T47D (cell line): ENCODE data around the gene SRRD.

Experiments used
- DNase-seq, 2 experiments: peaks; one replicate each; pipeline versions ENCODE4 v3.0.0 to v3.0.0-alpha.2; 2011 to 2012; ENCODE audit warnings: low read depth in 1 of 2, low spot score in 1 of 2
- JUND ChIP-seq: IDR thresholded peaks from 2 replicates; pipeline ENCODE4 v1.6.1; 2012; ENCODE audit warnings: low read depth
- in situ Hi-C: cut with HindIII; loops from 2 replicates; pipeline ENCODE4 v1.10.0; 2016; ENCODE audit warnings: low sequenced_read_pairs, low pct_unique_long_range_greater_than_20kb

SRRD gene

DNA sequence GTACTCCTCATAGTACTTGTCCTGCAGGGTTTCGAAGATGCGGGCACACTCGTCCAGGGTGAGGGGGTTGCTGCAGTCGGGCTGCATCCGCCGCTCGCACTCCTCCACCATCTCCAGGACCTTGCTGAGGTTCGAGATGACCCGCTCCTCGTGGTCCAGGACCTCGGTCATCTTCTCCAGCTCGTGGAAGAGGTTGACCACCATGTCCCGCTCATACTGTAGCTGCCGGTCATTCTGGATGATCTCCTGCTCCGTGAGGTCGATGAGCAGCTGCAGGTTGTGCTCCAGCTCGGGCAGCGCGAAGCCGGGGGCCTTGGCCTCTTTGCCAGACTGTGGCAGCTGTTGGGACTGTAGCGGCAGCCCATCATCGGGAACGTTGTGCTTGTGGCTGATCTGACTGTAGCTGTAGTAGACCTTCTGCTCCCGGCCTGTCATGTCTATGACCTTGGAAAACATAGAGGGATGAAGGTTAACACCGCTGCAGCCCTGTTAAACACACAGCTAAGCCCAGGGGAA lies 15.6 kb downstream of the SRRD start:
- in situ Hi-C loops: no loop called here
- DNase-seq: no peak
- TF ChIP-seq JUND: no peak

DNA sequence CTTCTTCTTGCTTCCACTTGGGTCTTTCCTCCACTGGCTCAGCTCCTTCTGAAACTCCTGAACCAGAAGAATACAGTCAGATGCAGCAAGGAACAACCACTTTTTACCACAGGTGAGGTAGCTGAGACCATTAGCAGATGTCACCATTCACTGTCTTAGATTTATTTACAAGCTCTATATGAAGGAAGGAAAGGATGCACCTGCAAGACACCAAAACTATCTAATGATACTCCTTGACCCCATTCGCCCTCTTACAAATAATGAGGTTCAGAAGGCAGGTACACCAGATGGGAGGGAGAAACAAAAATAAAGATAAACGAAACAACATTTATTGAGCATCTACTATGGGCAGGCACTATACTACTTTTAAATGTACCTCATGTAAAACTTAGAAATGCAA lies 18.3 kb downstream of the SRRD start:
- in situ Hi-C loops: no loop called here
- no peak for TF ChIP-seq JUND
- DNase-seq: no peak

DNA sequence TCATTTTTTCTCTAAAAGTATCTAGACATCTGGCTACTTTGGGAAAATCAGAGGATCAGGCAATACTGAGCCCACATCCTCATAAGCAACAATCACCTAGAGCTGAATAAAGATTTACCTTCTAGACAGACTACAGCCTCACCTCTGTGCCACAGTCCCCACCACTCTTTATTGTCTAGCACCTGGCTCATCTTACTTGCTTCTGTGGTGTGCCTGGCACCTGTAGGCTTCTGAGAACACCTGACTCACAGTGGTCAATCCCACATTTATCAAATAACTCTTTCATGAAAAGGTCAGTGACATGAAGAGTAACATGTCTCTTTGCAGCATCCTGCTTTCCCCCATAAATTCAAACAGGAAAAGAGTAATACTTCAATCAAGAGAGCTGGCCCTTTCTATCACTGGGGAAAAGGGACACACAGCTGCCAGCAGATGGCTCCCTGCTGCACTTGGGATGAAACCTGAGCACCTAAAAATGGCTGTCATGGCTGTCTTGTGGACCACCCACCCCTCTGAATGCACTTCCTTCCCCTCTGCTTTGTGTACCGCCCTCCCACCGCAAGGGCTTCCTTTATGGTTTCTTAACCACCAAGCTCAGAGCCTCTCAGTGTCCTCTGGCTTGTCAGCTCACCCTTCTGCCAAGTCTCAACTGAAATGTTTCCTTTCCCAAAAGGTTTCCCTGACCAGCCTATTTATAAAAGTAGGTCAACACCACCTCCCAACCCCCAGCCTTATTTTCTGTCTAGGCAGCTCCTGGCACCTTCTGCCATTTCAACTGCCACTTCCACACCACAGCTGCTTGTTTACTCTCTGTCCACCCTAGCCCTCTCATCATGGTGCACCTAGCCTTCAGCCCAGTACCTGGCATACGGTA lies 19.2 kb downstream of the SRRD start:
- DNase-seq: peak in 1 of 2 experiments; percentile 53
- no peak for TF ChIP-seq JUND
- in situ Hi-C loops: no loop called here

DNA sequence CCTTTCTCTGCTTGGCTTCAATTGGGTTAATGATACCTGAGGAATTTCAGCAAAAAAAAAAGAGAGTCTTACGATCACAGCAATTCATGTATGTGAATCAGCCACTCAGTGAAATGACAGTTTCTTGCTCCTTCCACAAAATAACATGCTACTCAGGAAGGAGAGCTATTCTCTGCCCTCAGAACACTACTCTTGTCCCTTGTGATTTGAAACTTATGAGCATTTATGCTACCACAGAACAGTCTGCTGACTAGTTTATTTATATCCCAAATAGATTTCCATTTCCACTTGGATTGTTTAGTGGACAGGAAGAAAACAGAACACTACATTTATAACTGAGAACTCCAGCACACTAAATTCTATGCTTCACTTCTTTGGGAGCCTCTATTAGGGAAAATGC lies 20.1 kb downstream of the SRRD start:
- no peak for TF ChIP-seq JUND
- no peak for DNase-seq
- in situ Hi-C loops: no loop called here

DNA sequence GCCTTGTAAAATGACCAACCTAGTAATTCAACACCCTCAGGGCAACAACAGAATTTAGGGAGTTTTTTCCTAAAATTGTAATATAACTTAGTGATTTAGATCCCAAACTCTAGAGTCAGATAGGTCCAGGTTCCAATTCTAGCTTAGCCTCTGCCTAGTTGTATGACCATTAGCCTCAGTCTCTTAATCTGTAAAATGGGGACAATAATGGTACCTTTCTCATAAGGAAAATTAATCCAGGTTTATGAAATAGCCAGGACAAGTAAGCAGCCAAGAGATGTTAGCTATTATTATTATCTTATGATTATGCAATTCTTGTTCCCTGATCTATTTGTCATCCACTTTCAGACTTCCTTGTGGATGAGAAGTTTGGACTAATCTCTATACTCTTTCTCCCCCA lies 24.5 kb downstream of the SRRD start:
- DNase-seq: no peak

DNA sequence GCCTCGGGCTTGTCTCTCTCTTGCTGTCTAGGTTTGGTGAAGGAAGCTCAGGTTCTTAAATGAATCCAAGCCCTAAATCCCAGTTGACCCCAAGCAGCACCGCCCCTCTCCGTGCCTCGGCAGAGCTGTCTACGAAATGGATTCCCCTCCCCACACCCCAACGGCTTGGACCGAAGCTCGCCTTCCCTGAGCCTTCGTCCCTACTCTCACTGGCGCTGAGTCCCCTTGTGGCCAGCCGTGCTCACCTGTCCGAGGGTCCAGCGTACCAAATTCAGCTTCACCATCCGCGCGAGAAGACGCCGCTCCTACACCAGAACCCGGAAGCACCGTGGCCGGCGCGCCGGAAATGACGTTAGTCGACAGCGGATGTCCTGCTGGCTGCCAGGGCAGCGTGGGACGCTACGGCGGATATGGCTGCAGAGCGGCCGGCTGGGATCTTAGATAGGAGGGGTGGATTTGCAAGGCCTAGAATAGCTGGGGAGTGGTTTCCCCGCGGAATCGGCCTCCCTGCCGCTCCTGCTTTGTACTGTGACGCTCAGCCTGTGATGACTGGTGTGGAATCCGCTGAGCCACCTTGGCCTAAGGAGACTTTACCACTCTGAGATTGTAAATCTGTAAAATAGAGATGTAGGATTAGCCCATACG lies 28.6 kb downstream of the SRRD start, which contains the start of gene TFIP11:
Gene TFIP11 (minus strand): TSS at position 325 of the 645 bp plus-strand sequence. CDS start 2,201 bp downstream, outside the sequence.
- in situ Hi-C loops: no loop called here
- TF ChIP-seq JUND: no peak
- peak; percentile 67 to 90 for DNase-seq

More for the DNA sequence above, 24.5 kb downstream of the SRRD start:
- TF ChIP-seq JUND: no peak
- in situ Hi-C loops: no loop called here

DNA sequence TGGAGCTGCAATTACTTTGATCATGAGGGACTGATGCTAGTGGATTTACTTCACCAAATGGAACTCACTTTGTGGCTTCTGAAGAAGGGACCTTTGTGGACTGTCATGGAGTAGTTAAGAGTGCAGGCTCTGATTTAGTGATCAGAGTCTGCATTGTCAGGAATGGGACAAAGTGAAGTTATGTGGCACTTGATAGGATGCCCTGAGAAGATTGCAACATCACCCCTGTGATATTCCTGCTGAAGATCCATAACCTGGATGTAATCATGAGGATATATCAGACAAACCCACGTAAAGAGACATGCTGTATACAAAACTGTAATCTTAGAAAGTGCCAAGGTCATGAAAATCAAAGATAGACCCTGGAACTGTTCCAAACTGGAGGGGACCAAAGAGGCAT lies 30.2 kb downstream of the SRRD start:
- no peak for DNase-seq
- no peak for TF ChIP-seq JUND
- in situ Hi-C loops: no loop called here

DNA sequence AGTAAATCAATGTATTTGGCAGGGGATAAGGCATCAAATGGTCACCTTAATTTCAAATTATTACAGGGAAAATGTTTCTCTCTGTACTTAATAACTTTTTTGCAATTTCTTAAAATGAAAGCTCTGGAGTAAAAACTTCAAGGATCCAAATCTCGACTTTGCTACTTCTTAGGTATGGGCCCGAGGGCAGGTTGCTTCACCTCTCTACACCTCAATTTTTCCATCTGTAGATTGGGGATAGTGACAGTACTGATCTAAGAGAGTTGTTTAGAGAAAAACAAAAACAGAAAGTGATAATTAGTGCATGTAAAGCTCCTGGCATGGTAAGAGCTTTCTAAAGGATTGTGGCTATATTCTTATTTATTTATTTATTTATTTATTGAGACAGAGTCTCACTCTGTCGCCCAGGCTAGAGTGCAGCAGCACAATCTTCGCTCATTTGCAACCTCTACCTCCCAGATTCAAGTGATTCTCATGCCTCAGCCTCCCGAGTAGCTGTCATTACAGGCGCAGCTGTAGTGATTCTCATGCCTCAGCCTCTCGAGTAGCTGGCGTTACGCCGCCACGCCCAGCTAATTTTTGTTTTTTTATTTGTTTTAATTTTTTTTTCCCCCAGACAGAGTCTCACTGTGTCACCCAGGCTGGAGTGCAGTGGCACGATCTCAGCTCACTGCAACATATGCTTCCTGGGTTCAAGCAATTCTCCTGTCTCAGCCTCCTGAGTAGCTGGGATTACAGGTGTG lies 30.9 kb downstream of the SRRD start:
- in situ Hi-C loops: no loop called here
- no peak for DNase-seq
- TF ChIP-seq JUND: no peak

DNA sequence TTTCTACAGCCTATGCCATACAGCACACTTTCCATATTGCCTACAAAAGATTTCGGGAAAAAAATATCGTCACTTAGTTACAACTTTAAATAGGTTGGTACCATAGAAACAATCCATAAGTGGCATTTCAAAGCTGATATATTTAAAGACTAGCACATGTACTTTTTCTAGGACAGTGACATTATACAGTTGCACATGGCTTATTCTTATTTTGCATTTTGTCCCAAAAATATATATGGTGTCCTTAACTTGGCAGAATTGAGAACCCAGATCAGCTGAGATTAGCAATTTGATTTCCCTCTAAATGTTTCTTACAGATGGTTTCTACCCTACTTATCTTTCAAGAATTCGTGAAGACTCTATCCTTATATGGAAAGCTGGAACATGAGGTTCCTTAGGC lies 32.3 kb downstream of the SRRD start:
- no peak for TF ChIP-seq JUND
- DNase-seq: no peak
- in situ Hi-C loops: no loop called here

DNA sequence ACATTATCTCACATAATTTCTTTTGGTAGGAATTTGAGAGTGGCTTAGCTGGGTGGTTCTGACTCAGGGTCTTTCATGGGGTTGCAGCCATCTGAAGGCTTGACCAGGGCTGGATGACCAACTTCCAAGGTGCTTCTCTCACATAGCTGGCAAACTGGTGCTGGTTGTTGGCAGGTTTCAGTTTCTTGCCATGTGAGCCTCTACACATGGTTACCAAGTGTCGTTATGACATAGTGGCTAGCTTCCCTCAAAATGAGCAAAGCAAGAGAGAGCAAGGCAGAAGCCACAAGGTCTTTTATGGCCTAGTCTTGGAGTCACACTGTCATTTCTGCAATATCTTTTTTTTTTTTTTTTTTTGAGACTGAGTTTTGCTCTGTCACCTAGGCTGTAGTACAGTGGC lies 32.8 kb downstream of the SRRD start:
- in situ Hi-C loops: no loop called here
- no peak for TF ChIP-seq JUND
- no peak for DNase-seq

DNA sequence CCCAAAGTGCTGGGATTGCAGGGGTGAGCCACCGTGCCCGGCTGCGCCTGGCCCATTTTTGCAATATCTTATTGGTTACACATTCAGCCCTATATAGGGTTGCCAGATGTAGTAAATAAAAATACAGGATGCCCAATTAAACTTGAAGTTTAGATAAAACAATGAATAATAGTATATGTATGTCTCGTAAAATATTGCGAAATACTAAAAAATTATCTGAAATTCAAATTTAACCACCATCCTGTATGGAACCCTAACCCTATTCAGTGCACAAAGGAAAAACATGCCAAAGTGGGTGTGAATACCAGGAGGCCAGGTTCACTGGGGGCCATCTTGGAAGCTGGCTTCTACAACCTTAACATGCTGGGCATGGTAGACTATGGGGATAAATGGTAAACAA lies 33.8 kb downstream of the SRRD start:
- no peak for DNase-seq
- no peak for TF ChIP-seq JUND
- in situ Hi-C loops: no loop called here

DNA sequence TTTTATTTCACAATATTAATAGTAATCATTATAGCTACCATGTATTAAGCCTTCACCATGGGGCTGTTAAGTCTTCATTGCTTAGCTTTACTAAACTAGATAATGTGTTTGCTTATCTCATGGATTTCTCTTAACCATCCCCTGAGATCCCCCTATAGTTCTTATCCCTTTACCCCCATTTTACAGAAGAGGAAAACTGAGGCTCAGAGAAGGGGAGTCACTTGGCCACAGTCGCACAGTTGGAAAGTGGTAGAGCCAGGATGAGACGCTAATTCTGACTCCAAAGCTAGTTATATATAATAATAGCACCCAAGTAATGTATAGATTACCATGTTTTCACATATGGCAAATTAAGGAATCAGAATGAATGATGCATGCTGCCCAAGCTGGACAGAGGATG lies 38.3 kb downstream of the SRRD start:
- TF ChIP-seq JUND: no peak
- DNase-seq: no peak
- in situ Hi-C loops: no loop called here
